ENCODE results near the gene RFX6. TPM values are rescaled to one million over a fixed set of nuclear protein-coding genes. Genes with fewer than 3 reads are reported as not detected.

Gene RFX6
- total RNA-seq, 4 donors from 2014 or later, result not detected

DNA sequence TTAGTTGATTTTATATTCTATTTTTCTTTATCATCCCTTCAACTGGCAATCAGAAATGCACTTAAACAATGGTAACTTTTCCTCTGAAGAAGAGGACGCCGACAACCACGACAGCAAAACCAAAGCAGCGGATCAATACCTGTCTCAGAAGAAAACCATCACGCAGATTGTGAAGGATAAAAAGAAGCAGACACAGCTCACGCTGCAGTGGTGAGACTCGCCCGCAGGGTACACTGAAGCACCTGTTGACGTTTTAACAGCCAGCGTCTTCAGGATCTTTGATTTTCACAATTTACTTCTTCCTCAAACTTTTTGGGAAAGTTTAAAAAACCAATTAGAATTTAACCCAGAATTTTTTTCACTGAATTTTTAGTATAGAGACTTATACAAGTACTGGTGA lies 701 bp downstream of the RFX6 start:
- no peak overlapping the region for H3K27ac ChIP-seq
- no peaks in the 10 kb centered on the region for H3K9me3 ChIP-seq
- in situ Hi-C loops (cut with MboI; ENCODE audit: low sequenced_read_pairs in 4 of 4) (no loop called here), intact Hi-C loops (cut with DNase I; ENCODE audit: low total_unique reads) (no loop called here)
- peaks cover 30 to 42% (median 30%) of the 10 kb centered on the region in 3 donors for H3K27me3 ChIP-seq
- peaks cover 4 to 5% of the 10 kb centered on the region in 2 donors for H3K4me1 ChIP-seq
- ATAC-seq, result no peak
- TF ChIP-seq, protein P1, sequence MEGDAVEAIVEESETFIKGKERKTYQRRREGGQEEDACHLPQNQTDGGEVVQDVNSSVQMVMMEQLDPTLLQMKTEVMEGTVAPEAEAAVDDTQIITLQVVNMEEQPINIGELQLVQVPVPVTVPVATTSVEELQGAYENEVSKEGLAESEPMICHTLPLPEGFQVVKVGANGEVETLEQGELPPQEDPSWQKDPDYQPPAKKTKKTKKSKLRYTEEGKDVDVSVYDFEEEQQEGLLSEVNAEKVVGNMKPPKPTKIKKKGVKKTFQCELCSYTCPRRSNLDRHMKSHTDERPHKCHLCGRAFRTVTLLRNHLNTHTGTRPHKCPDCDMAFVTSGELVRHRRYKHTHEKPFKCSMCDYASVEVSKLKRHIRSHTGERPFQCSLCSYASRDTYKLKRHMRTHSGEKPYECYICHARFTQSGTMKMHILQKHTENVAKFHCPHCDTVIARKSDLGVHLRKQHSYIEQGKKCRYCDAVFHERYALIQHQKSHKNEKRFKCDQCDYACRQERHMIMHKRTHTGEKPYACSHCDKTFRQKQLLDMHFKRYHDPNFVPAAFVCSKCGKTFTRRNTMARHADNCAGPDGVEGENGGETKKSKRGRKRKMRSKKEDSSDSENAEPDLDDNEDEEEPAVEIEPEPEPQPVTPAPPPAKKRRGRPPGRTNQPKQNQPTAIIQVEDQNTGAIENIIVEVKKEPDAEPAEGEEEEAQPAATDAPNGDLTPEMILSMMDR (IDR thresholded peaks at IDR 0.05 in 4 of 5, conservative IDR thresholded peaks at IDR 0.05 in 1 of 5), result no peak
- no peak for TF ChIP-seq POLR2A (IDR thresholded peaks at IDR 0.05)
- H3K4me3 ChIP-seq, result peak overlapping the region in 1 of 4 donors; percentile 43
- no peak for DNase-seq
- no peaks in the 10 kb centered on the region for H3K36me3 ChIP-seq

DNA sequence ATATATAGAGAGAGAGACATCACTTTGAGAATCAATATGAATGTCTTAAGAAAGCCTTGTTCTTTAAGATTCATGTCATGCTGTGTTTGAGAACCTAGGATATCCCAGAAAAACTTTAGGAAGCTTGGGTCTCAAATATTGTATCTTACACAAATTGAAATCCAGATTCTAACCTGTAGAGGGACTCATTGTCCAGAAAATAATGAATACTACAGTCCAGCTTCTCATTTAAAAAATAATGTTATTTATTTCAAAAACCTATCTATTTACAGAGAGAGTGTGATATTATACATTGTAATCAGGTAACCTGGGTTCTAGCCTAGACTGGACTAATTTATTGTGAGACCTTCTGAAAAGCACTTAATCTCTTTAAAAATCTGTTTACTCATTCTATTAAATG lies 4.2 kb downstream of the RFX6 start:
- Histone ChIP-seq H3K4me1 (peaks cover 2 to 5% of the 10 kb centered on the region in 2 donors), H3K27me3 (peaks cover 15 to 16% (median 16%) of the 10 kb centered on the region in 3 donors), H3K4me3 (no peak overlapping the region), H3K36me3 (no peaks in the 10 kb centered on the region), H3K9me3 (no peaks in the 10 kb centered on the region), H3K27ac (no peak overlapping the region)
- intact Hi-C loops (cut with DNase I; ENCODE audit: low total_unique reads) (no loop called here), in situ Hi-C loops (cut with MboI; ENCODE audit: low sequenced_read_pairs in 4 of 4) (no loop called here)
- DNase-seq (no peak), ATAC-seq (no peak)
- no peak for TF ChIP-seq POLR2A (IDR thresholded peaks at IDR 0.05)
- TF ChIP-seq, protein P1 (IDR thresholded peaks at IDR 0.05 in 4 of 5, conservative IDR thresholded peaks at IDR 0.05 in 1 of 5), result no peak

DNA sequence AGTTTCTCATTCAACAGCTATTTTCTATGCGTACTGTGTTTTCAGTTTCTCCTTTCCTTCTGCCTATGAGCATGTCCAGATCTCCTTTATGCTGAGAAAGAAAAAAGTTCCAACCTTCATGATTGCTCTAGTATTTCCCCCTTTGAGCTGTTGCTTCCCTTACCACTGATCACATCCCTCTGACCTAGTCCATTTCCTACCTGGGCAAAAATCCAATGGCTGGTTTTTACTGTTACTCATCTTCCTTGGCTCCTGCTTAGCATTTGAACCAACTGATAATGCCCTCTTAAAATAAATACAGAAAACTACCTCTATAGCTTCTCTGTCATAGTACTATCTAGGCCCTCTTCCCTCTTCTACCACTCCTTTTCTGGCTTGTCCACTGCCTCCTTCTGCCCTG lies 6.0 kb downstream of the RFX6 start:
- H3K9me3 ChIP-seq, result no peaks in the 10 kb centered on the region
- in situ Hi-C loops (cut with MboI; ENCODE audit: low sequenced_read_pairs in 4 of 4) (no loop called here), intact Hi-C loops (cut with DNase I; ENCODE audit: low total_unique reads) (no loop called here)
- H3K4me1 ChIP-seq, result no peaks in the 10 kb centered on the region
- H3K27me3 ChIP-seq, result peaks cover 0 to under 1% (median under 1%) of the 10 kb centered on the region in 3 donors
- TF ChIP-seq, protein P1 (IDR thresholded peaks at IDR 0.05 in 4 of 5, conservative IDR thresholded peaks at IDR 0.05 in 1 of 5), result no peak
- TF ChIP-seq POLR2A (IDR thresholded peaks at IDR 0.05), result no peak
- H3K36me3 ChIP-seq, result no peaks in the 10 kb centered on the region
- H3K27ac ChIP-seq, result no peak overlapping the region
- DNase-seq, result no peak
- no peak for ATAC-seq
- H3K4me3 ChIP-seq, result no peak overlapping the region

DNA sequence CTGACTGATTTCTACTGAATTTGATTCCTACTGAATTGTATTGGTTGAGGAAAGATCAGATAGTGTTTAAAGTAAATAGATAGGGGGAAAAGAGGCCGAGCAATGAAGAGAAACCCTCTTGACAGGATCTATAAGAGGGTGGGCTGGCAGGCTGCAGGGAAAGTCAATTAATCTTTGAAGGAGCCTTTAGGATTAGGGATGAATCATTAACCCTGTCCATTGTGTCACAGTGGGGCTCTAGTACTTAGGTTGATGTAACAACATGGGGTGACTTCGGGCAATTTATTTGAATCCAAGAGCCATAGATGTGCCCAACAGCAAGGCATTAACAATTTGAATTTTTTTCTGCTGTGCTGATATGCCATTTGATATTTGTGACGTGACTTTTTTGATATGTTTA lies 7.5 kb downstream of the RFX6 start:
- Histone ChIP-seq H3K4me1 (no peaks in the 10 kb centered on the region), H3K9me3 (no peaks in the 10 kb centered on the region), H3K36me3 (no peaks in the 10 kb centered on the region), H3K27me3 (no peaks in the 10 kb centered on the region), H3K27ac (no peak overlapping the region), H3K4me3 (no peak overlapping the region)
- in situ Hi-C loops (cut with MboI; ENCODE audit: low sequenced_read_pairs in 4 of 4) (no loop called here), intact Hi-C loops (cut with DNase I; ENCODE audit: low total_unique reads) (no loop called here)
- TF ChIP-seq, protein P1 (IDR thresholded peaks at IDR 0.05 in 4 of 5, conservative IDR thresholded peaks at IDR 0.05 in 1 of 5), result no peak
- TF ChIP-seq POLR2A (IDR thresholded peaks at IDR 0.05), result no peak
- ATAC-seq, result no peak
- no peak for DNase-seq

DNA sequence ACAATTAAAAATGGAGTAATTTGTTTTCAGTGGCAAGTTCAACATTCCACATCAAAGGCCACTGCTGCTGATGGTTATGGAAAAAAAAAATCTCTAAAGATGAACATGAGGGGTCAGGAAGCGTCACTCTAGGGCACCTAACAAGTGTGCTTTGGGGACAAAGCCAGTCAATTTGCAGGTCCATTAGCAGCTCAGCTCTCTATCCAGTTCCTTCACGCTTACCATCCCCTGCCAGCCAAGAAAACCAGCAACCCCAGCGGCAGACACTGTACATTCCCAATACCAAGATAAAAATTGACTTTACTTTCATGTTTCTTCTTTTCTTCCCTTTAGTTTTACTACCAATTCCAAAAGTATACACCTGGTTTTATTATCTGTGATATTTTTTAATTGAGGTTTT lies 10.1 kb downstream of the RFX6 start:
- no peak overlapping the region for H3K4me3 ChIP-seq
- H3K4me1 ChIP-seq, result no peaks in the 10 kb centered on the region
- intact Hi-C loops (cut with DNase I; ENCODE audit: low total_unique reads) (no loop called here), in situ Hi-C loops (cut with MboI; ENCODE audit: low sequenced_read_pairs in 4 of 4) (no loop called here)
- H3K27ac ChIP-seq, result no peak overlapping the region
- DNase-seq (no peak), ATAC-seq (no peak)
- H3K27me3 ChIP-seq, result no peaks in the 10 kb centered on the region
- H3K9me3 ChIP-seq, result no peaks in the 10 kb centered on the region
- no peaks in the 10 kb centered on the region for H3K36me3 ChIP-seq
- no peak for TF ChIP-seq POLR2A (IDR thresholded peaks at IDR 0.05)
- TF ChIP-seq, protein P1 (IDR thresholded peaks at IDR 0.05 in 4 of 5, conservative IDR thresholded peaks at IDR 0.05 in 1 of 5), result no peak

All from gastrocnemius medialis (tissue), 4 donors.